Fibroblast of lung (primary cell): ENCODE data around the gene ZCCHC4. TPM values are rescaled to one million over a fixed set of nuclear protein-coding genes. Genes with fewer than 3 reads are reported as not detected.

ENCODE experiments used
- DNase-seq, 2 donors: peaks; one replicate each; pipeline versions ENCODE4 v3.0.0 to v3.0.0-alpha.2; 2010; ENCODE audit warnings: low read depth in 2 of 2
- H2AFZ ChIP-seq: 2 replicates; pipeline ENCODE4 v1.5.1; 2012; ENCODE audit warnings: low read length, control low read depth, inconsistent platforms
- H3K27ac ChIP-seq: 2 replicates; pipeline ENCODE4 v1.5.1; 2011; ENCODE audit warnings: low read length, control low read depth; ENCODE audit not compliant: insufficient read depth
- H3K27me3 ChIP-seq: 2 replicates; pipeline ENCODE4 v1.5.1; 2011; ENCODE audit warnings: mild to moderate bottlenecking, low read length; ENCODE audit not compliant: control insufficient read depth, insufficient read depth
- H3K36me3 ChIP-seq: 2 replicates; pipeline ENCODE4 v1.5.1; 2011; ENCODE audit warnings: low read length; ENCODE audit not compliant: control insufficient read depth, insufficient read depth
- H3K4me1 ChIP-seq: 2 replicates; pipeline ENCODE4 v1.5.1; 2011; ENCODE audit warnings: low read length; ENCODE audit not compliant: control insufficient read depth, insufficient read depth; ENCODE audit errors: extremely low read depth
- H3K4me2 ChIP-seq: 2 replicates; pipeline ENCODE4 v1.5.1; 2011; ENCODE audit warnings: low read length, control low read depth; ENCODE audit not compliant: insufficient read depth; ENCODE audit errors: extremely low read depth
- H3K4me3 ChIP-seq, 4 experiments: fragments of 200-600 bp in 1 of 4; sonication (generic) in 1 of 4; replicated peaks in 1 of 4; 2 replicates each; pipeline ENCODE4 v1.5.1; 2011 to 2016; ENCODE audit warnings: low read length in 4 of 4, low read depth in 3 of 4, mild to moderate bottlenecking in 3 of 4, control low read depth in 2 of 4, inconsistent platforms in 1 of 4, mixed read lengths in 1 of 4; ENCODE audit not compliant: insufficient read depth in 1 of 4; ENCODE audit errors: control extremely low read depth in 1 of 4
- H3K79me2 ChIP-seq: 2 replicates; pipeline ENCODE4 v1.5.1; 2012; ENCODE audit warnings: mild to moderate bottlenecking, low read length, inconsistent platforms; ENCODE audit not compliant: control insufficient read depth, insufficient read depth
- H3K9ac ChIP-seq: 2 replicates; pipeline ENCODE4 v1.5.1; 2011; ENCODE audit warnings: mild to moderate bottlenecking, low read length, control low read depth; ENCODE audit not compliant: insufficient read depth
- H3K9me3 ChIP-seq: 2 replicates; pipeline ENCODE4 v1.5.1; 2012; ENCODE audit warnings: low read depth, low read length; ENCODE audit not compliant: control insufficient read depth, insufficient read depth
- H4K20me1 ChIP-seq: 2 replicates; pipeline ENCODE4 v1.5.1; 2011; ENCODE audit warnings: low read length; ENCODE audit not compliant: control insufficient read depth, insufficient read depth; ENCODE audit errors: extremely low read depth
- EZH2 ChIP-seq: IDR thresholded peaks from 2 replicates; pipeline ENCODE4 v1.5.1; 2012; ENCODE audit warnings: low read length, control low read depth, mild to moderate bottlenecking; ENCODE audit errors: missing control alignments
- polyA plus RNA-seq, 2 donors: library from polyadenylated mRNA; depleted of rRNA in 1 of 2; stranded (reverse) in 1 of 2; unstranded in 1 of 2; fragments of >200 nt; gene quantifications; 2 replicates each; pipeline ENCODE4 v1.2.1, GENCODE V29; 2011 to 2012; ENCODE audit warnings: missing spikeins in 1 of 2
- total RNA-seq: library from RNA; depleted of rRNA; stranded (reverse); fragments of >200 nt; gene quantifications from 2 replicates; pipeline ENCODE4 v1.2.1, GENCODE V29; 2014
- TF ChIP-seq, protein P1 (sequence below), 2 donors: IDR thresholded peaks in 1 of 2; conservative IDR thresholded peaks in 1 of 2; 1 replicate in 1 of 2; 2 replicates in 1 of 2; pipeline ENCODE4 v1.5.1; 2011 to 2012; ENCODE audit warnings: low read length in 2 of 2, control low read depth in 1 of 2, inconsistent platforms in 1 of 2, low read depth in 1 of 2, mild to moderate bottlenecking in 1 of 2

Gene ZCCHC4
- total and polyA plus RNA-seq, 2 donors (not counting 1 experiment from before 2014, with no cell fraction given): 15.5 to 15.6 TPM

DNA sequence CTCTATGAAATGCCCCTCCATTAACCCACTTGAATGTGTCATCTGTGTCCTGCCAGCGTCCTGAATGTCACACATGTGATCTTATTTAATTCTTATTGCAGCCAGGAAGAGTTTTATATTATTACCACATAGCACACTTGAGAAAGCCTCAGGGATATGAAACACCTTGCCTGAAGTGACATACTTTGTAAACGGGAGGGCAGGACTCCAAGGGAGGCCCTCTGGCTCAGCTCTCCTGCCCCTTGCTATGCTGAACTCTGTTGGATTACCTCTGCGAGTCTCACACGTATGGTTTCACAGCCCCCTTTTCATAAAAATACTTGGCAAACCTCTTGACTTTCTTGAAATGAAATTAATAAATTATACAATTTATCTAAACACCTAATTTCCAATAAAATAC is 11.1 kb upstream of the ZCCHC4 start:
- Histone ChIP-seq H3K79me2 (no peaks in the 10 kb centered on the region), H3K9me3 (no peaks in the 10 kb centered on the region), H3K4me2 (no peak overlapping the region), H3K27ac (no peak overlapping the region), H3K36me3 (no peaks in the 10 kb centered on the region), H3K4me3 (no peak overlapping the region), H3K27me3 (peaks cover 13% of the 10 kb centered on the region), H4K20me1 (no peaks in the 10 kb centered on the region), H3K9ac (no peak overlapping the region), H3K4me1 (no peaks in the 10 kb centered on the region), H2AFZ (no peak overlapping the region)
- no peak for TF ChIP-seq EZH2
- TF ChIP-seq, protein P1, sequence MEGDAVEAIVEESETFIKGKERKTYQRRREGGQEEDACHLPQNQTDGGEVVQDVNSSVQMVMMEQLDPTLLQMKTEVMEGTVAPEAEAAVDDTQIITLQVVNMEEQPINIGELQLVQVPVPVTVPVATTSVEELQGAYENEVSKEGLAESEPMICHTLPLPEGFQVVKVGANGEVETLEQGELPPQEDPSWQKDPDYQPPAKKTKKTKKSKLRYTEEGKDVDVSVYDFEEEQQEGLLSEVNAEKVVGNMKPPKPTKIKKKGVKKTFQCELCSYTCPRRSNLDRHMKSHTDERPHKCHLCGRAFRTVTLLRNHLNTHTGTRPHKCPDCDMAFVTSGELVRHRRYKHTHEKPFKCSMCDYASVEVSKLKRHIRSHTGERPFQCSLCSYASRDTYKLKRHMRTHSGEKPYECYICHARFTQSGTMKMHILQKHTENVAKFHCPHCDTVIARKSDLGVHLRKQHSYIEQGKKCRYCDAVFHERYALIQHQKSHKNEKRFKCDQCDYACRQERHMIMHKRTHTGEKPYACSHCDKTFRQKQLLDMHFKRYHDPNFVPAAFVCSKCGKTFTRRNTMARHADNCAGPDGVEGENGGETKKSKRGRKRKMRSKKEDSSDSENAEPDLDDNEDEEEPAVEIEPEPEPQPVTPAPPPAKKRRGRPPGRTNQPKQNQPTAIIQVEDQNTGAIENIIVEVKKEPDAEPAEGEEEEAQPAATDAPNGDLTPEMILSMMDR (conservative IDR thresholded peaks at IDR 0.05 in 1 of 2, IDR thresholded peaks at IDR 0.05 in 1 of 2; ENCODE audit: low read depth in 1 of 2, low read length in 2 of 2): no peak
- no peak for DNase-seq

DNA sequence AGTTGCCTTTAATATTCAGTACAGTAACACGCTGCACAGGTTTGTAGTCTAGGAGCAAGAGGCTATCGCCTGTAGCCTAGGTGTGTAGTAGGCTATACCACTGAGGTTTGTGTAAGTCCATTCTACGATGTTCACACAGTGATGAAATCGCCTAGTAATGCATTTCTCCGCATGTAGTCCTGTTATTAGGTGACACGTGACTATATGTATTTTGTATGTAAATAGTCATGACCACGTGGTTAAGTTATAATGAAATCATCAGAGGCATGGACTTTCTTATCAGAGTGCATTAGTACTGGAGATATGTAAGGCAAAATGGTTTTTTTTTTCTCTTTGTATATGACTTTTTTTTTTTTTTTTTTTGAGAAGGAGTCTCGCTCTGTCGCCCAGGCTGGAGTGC is 9.9 kb upstream of the ZCCHC4 start:
- no peaks in the 10 kb centered on the region for H4K20me1 ChIP-seq
- TF ChIP-seq EZH2: no peak
- TF ChIP-seq, protein P1 (conservative IDR thresholded peaks at IDR 0.05 in 1 of 2, IDR thresholded peaks at IDR 0.05 in 1 of 2; ENCODE audit: low read depth in 1 of 2, low read length in 2 of 2): no peak

DNA sequence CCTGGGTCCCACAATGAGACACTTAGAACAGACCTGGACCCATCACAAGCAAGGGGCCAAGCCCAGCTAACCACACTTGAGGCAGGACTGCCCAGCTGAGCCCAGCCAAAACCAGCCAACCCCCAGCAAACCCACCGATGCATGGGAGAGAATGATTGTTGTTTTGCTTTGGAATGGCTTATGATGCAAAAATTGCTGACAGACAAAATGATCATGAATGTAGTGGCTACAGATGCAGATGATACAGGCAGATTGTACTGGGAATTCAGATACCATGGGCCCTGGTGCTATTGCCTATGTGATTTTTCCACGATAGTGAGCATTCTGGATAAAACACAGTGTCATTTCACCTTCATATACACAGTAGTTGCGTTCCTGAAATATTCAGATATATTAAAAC is 9.0 kb upstream of the ZCCHC4 start:
- no peaks in the 10 kb centered on the region for H4K20me1 ChIP-seq
- H3K36me3 ChIP-seq: no peaks in the 10 kb centered on the region
- no peak overlapping the region for H3K4me2 ChIP-seq
- no peak for TF ChIP-seq EZH2
- TF ChIP-seq, protein P1 (conservative IDR thresholded peaks at IDR 0.05 in 1 of 2, IDR thresholded peaks at IDR 0.05 in 1 of 2; ENCODE audit: low read depth in 1 of 2, low read length in 2 of 2): no peak
- no peak overlapping the region for H2AFZ ChIP-seq
- peaks cover 4% of the 10 kb centered on the region for H3K4me1 ChIP-seq
- H3K4me3 ChIP-seq: no peak overlapping the region
- H3K9ac ChIP-seq: no peak overlapping the region
- H3K27ac ChIP-seq: no peak overlapping the region
- H3K9me3 ChIP-seq: no peaks in the 10 kb centered on the region
- DNase-seq: no peak
- H3K27me3 ChIP-seq: peaks cover 13% of the 10 kb centered on the region
- no peaks in the 10 kb centered on the region for H3K79me2 ChIP-seq

More for the DNA sequence above, 9.9 kb upstream of the ZCCHC4 start:
- Histone ChIP-seq H3K4me3 (no peak overlapping the region), H3K27ac (no peak overlapping the region), H3K27me3 (peaks cover 13% of the 10 kb centered on the region), H3K4me1 (no peaks in the 10 kb centered on the region), H2AFZ (no peak overlapping the region), H3K9me3 (no peaks in the 10 kb centered on the region), H3K4me2 (no peak overlapping the region), H3K9ac (no peak overlapping the region), H3K79me2 (no peaks in the 10 kb centered on the region), H3K36me3 (no peaks in the 10 kb centered on the region)
- no peak for DNase-seq
